ENCODE data around the gene SCG5.

- no peak for TF ChIP-seq CTCF (IDR thresholded peaks at IDR 0.05)
- no peak for TF ChIP-seq POLR2A (IDR thresholded peaks at IDR 0.05)
These were observed 4.8 kb downstream of the SCG5 start for GRCh38 chr15:32646291-32646690.
